ENCODE results near the gene ST14.

ST14 gene

DNA sequence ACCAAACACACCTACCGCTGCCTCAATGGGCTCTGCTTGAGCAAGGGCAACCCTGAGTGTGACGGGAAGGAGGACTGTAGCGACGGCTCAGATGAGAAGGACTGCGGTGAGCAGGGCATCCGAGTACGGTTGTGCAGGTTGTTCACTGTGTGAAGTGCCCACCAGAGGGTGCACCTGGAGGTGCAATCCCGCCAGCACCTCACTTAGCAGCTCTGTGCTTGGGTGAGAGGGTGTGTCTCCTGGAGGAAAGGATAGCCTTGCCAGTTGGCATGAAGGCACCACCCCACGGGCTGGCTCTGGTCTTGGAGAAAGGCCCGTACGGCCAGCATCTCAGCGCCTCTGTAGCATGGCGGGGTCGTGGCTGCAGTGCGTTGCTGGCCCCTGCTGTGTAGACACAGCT, 39.4 kb downstream of the ST14 start:
- TF ChIP-seq GATA2 (IDR thresholded peaks at IDR 0.05; ENCODE audit: low read depth, low read length) = no peak
- no peak for TF ChIP-seq GATA3 (IDR thresholded peaks at IDR 0.05; ENCODE audit: low read depth, low read length)

- TF ChIP-seq GATA2 (IDR thresholded peaks at IDR 0.05; ENCODE audit: low read depth, low read length) = no peak
- no peak for TF ChIP-seq GATA3 (IDR thresholded peaks at IDR 0.05; ENCODE audit: low read depth, low read length)
Observed at GRCh38 chr11:130199792-130200191, 40.2 kb downstream of the ST14 start.

GRCh38 chr11:130201026-130201425, 41.4 kb downstream of the ST14 start:
- no peak for TF ChIP-seq GATA3 (IDR thresholded peaks at IDR 0.05; ENCODE audit: low read depth, low read length)
- TF ChIP-seq GATA2 (IDR thresholded peaks at IDR 0.05; ENCODE audit: low read depth, low read length) = no peak

GRCh38 chr11:130202009-130202817, 42.6 kb downstream of the ST14 start:
- TF ChIP-seq GATA2 (IDR thresholded peaks at IDR 0.05; ENCODE audit: low read depth, low read length) (no peak), GATA3 (IDR thresholded peaks at IDR 0.05; ENCODE audit: low read depth, low read length) (no peak)

DNA sequence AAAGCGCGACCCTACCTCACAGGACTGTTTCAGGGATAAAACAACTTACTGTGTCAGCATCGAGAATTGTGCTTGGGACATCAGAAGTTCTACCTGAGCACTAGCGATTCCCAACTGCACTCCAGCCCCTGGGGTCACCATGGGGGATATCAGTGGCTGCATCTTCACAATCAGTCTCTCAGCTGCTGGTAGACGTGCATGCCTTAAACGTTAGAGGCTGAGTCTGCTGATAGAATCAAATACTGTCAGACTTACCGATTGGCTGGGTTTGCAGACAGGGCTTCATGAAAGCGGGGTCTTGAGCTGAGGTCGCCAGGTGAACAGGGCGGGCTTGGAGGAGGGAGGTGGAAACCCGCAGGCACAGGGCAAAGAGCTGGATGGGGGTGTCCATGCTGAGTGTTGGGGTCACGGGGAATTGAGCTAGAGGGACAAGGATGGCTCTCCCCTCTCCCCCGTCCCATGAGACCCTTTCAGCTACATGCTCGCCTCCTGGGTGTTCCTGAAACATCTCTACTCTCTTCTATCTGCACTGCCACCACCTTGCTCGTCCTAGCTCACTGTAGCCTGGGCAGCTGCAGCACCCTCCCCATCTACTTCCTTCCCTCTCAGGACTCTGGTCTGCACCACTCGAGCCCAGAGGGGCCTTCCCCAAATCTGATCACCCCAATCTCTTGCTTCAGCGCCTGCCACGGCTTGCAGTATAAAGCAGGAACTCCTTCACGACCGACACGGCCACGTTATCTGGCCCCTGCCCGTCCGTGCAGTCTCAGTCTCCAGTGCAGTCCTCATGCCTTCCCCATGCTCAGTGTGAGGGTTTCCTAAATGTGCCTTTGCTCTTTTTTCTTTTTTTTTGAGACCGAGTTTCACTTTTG, 43.5 kb downstream of the ST14 start:
- TF ChIP-seq GATA3 (IDR thresholded peaks at IDR 0.05; ENCODE audit: low read depth, low read length) (no peak), GATA2 (IDR thresholded peaks at IDR 0.05; ENCODE audit: low read depth, low read length) (no peak)

- TF ChIP-seq GATA3 (IDR thresholded peaks at IDR 0.05; ENCODE audit: low read depth, low read length) (no peak), GATA2 (IDR thresholded peaks at IDR 0.05; ENCODE audit: low read depth, low read length) (no peak)
Observed at GRCh38 chr11:130203766-130204702, 44.5 kb downstream of the ST14 start.

DNA sequence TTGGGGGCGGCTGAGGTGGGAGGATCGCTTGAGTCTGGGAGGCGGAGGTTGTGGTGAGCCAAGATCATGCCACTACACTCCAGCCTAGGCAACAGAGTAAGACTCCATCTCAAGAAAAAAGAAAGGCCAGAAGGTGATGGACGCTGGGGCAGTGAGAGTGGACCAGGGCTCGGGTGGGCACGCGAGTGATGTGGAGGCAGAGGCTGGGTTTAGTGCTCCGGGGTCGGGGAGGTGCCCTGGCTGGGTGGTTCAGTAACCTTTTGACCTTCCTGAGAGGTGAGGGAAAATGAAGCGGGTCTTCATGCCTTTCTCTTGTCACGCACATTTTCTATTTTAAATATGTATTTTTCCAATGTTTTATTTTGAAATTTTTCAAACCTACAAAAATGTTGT, 45.1 kb downstream of the ST14 start:
- TF ChIP-seq GATA3 (IDR thresholded peaks at IDR 0.05; ENCODE audit: low read depth, low read length) (no peak), GATA2 (IDR thresholded peaks at IDR 0.05; ENCODE audit: low read depth, low read length) (no peak)

GRCh38 chr11:130206141-130206540, 46.6 kb downstream of the ST14 start:
- TF ChIP-seq GATA3 (IDR thresholded peaks at IDR 0.05; ENCODE audit: low read depth, low read length) (no peak), GATA2 (IDR thresholded peaks at IDR 0.05; ENCODE audit: low read depth, low read length) (no peak)

GRCh38 chr11:130208241-130209127, 48.9 kb downstream of the ST14 start:
- no peak for TF ChIP-seq GATA2 (IDR thresholded peaks at IDR 0.05; ENCODE audit: low read depth, low read length)
- no peak for TF ChIP-seq GATA3 (IDR thresholded peaks at IDR 0.05; ENCODE audit: low read depth, low read length)

DNA sequence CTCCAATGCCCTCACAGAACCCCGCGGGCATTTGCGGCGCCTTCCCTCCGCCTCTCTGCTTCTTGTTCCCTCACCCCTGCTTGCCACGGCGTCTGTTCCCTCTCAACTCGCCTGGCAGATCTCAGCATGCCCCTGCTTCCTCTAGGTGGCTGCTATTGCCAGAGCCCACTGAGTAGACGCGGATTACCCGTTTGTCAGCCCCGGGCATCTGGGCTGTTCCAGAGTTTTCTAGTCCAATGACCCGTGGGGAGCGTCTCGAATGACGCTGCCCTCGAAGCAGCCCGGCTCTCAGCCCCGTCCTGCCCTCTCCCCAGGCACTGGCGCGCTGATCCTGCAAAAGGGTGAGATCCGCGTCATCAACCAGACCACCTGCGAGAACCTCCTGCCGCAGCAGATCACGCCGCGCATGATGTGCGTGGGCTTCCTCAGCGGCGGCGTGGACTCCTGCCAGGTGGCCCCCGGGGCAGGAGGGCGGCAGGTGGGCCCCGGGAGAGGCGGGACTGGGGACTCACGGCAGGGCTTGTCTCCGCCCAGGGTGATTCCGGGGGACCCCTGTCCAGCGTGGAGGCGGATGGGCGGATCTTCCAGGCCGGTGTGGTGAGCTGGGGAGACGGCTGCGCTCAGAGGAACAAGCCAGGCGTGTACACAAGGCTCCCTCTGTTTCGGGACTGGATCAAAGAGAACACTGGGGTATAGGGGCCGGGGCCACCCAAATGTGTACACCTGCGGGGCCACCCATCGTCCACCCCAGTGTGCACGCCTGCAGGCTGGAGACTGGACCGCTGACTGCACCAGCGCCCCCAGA, 49.7 kb downstream of the ST14 start:
- TF ChIP-seq GATA2 (IDR thresholded peaks at IDR 0.05; ENCODE audit: low read depth, low read length) = no peak
- TF ChIP-seq GATA3 (IDR thresholded peaks at IDR 0.05; ENCODE audit: low read depth, low read length) = no peak

GRCh38 chr11:130209954-130210854, 50.6 kb downstream of the ST14 start:
- TF ChIP-seq GATA2 (IDR thresholded peaks at IDR 0.05; ENCODE audit: low read depth, low read length) = no peak
- no peak for TF ChIP-seq GATA3 (IDR thresholded peaks at IDR 0.05; ENCODE audit: low read depth, low read length)

Measured in SH-SY5Y (cell line).